ENCODE results near the gene MAGEA8.

DNA sequence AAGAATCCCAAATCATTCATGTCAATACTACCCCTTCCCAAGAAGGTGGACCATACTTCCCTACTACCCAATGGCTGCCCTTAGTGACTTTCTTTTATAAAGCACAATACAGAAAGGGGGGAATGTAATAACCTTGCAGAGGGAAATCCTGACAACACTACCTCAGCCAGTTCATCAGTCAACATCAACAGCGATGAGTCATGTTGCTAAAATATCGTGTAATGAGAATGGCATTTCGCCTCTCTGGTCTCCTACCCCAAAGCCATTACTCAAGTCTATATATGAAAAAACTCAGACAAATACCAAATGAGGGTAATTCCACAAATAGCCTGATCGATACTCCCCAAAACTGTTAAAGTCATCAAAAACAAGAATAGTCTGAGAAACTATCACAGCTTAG is 3.3 kb upstream of the MAGEA8 start:
- no peak for TF ChIP-seq CTCF (conservative IDR thresholded peaks at IDR 0.05; ENCODE audit: low read depth, low read length)
- no peak for TF ChIP-seq EZH2 (IDR thresholded peaks at IDR 0.05; ENCODE audit: borderline replicate concordance, low read depth, low read length, poor library complexity, severe bottlenecking)
